Fibroblast of lung (primary cell): ENCODE data around the gene KIAA1958. TPM values are rescaled to one million over a fixed set of nuclear protein-coding genes. Genes with fewer than 3 reads are reported as not detected.

Experiments used
- DNase-seq, 2 donors: peaks; one replicate each; pipeline versions ENCODE4 v3.0.0 to v3.0.0-alpha.2; 2010; ENCODE audit warnings: low read depth in 2 of 2
- H2AFZ ChIP-seq: 2 replicates; pipeline ENCODE4 v1.5.1; 2012; ENCODE audit warnings: low read length, control low read depth, inconsistent platforms
- H3K27ac ChIP-seq: 2 replicates; pipeline ENCODE4 v1.5.1; 2011; ENCODE audit warnings: low read length, control low read depth; ENCODE audit not compliant: insufficient read depth
- H3K27me3 ChIP-seq: 2 replicates; pipeline ENCODE4 v1.5.1; 2011; ENCODE audit warnings: mild to moderate bottlenecking, low read length; ENCODE audit not compliant: control insufficient read depth, insufficient read depth
- H3K36me3 ChIP-seq: 2 replicates; pipeline ENCODE4 v1.5.1; 2011; ENCODE audit warnings: low read length; ENCODE audit not compliant: control insufficient read depth, insufficient read depth
- H3K4me1 ChIP-seq: 2 replicates; pipeline ENCODE4 v1.5.1; 2011; ENCODE audit warnings: low read length; ENCODE audit not compliant: control insufficient read depth, insufficient read depth; ENCODE audit errors: extremely low read depth
- H3K4me2 ChIP-seq: 2 replicates; pipeline ENCODE4 v1.5.1; 2011; ENCODE audit warnings: low read length, control low read depth; ENCODE audit not compliant: insufficient read depth; ENCODE audit errors: extremely low read depth
- H3K4me3 ChIP-seq, 4 experiments: fragments of 200-600 bp in 1 of 4; sonication (generic) in 1 of 4; replicated peaks in 1 of 4; 2 replicates each; pipeline ENCODE4 v1.5.1; 2011 to 2016; ENCODE audit warnings: low read length in 4 of 4, low read depth in 3 of 4, mild to moderate bottlenecking in 3 of 4, control low read depth in 2 of 4, inconsistent platforms in 1 of 4, mixed read lengths in 1 of 4; ENCODE audit not compliant: insufficient read depth in 1 of 4; ENCODE audit errors: control extremely low read depth in 1 of 4
- H3K79me2 ChIP-seq: 2 replicates; pipeline ENCODE4 v1.5.1; 2012; ENCODE audit warnings: mild to moderate bottlenecking, low read length, inconsistent platforms; ENCODE audit not compliant: control insufficient read depth, insufficient read depth
- H3K9ac ChIP-seq: 2 replicates; pipeline ENCODE4 v1.5.1; 2011; ENCODE audit warnings: mild to moderate bottlenecking, low read length, control low read depth; ENCODE audit not compliant: insufficient read depth
- H3K9me3 ChIP-seq: 2 replicates; pipeline ENCODE4 v1.5.1; 2012; ENCODE audit warnings: low read depth, low read length; ENCODE audit not compliant: control insufficient read depth, insufficient read depth
- H4K20me1 ChIP-seq: 2 replicates; pipeline ENCODE4 v1.5.1; 2011; ENCODE audit warnings: low read length; ENCODE audit not compliant: control insufficient read depth, insufficient read depth; ENCODE audit errors: extremely low read depth
- CTCF ChIP-seq, 2 donors: IDR thresholded peaks in 1 of 2; conservative IDR thresholded peaks in 1 of 2; 1 replicate in 1 of 2; 2 replicates in 1 of 2; pipeline ENCODE4 v1.5.1; 2011 to 2012; ENCODE audit warnings: low read length in 2 of 2, control low read depth in 1 of 2, inconsistent platforms in 1 of 2, low read depth in 1 of 2, mild to moderate bottlenecking in 1 of 2
- EZH2 ChIP-seq: IDR thresholded peaks from 2 replicates; pipeline ENCODE4 v1.5.1; 2012; ENCODE audit warnings: low read length, control low read depth, mild to moderate bottlenecking; ENCODE audit errors: missing control alignments
- polyA plus RNA-seq, 2 donors: library from polyadenylated mRNA; depleted of rRNA in 1 of 2; stranded (reverse) in 1 of 2; unstranded in 1 of 2; fragments of >200 nt; gene quantifications; 2 replicates each; pipeline ENCODE4 v1.2.1, GENCODE V29; 2011 to 2012; ENCODE audit warnings: missing spikeins in 1 of 2
- total RNA-seq: library from RNA; depleted of rRNA; stranded (reverse); fragments of >200 nt; gene quantifications from 2 replicates; pipeline ENCODE4 v1.2.1, GENCODE V29; 2014

Gene KIAA1958
- total and polyA plus RNA-seq, 2 donors (not counting 1 experiment from before 2014, with no cell fraction given), result 0.75 to 3.0 TPM

- TF ChIP-seq EZH2 (no peak), CTCF (conservative IDR thresholded peaks at IDR 0.05 in 1 of 2, IDR thresholded peaks at IDR 0.05 in 1 of 2; ENCODE audit: low read depth in 1 of 2, low read length in 2 of 2) (no peak)
- Histone ChIP-seq H2AFZ (no peak overlapping the region), H3K4me2 (no peak overlapping the region), H3K79me2 (no peaks in the 10 kb centered on the region), H3K9me3 (no peaks in the 10 kb centered on the region), H3K27ac (no peak overlapping the region), H4K20me1 (no peaks in the 10 kb centered on the region), H3K4me1 (no peaks in the 10 kb centered on the region), H3K27me3 (no peaks in the 10 kb centered on the region), H3K36me3 (no peaks in the 10 kb centered on the region), H3K9ac (no peak overlapping the region), H3K4me3 (no peak overlapping the region)
- peak in 1 of 2 donors; percentile 79 for DNase-seq
Measured at GRCh38 chr9:112531666-112532282, 45.1 kb downstream of the KIAA1958 start.

- no peak overlapping the region for H3K9ac ChIP-seq
- peak; percentile 52 to 89 for DNase-seq
- H2AFZ ChIP-seq, result no peak overlapping the region
- no peaks in the 10 kb centered on the region for H3K79me2 ChIP-seq
- no peak overlapping the region for H3K4me3 ChIP-seq
- no peaks in the 10 kb centered on the region for H3K9me3 ChIP-seq
- no peaks in the 10 kb centered on the region for H3K27me3 ChIP-seq
- no peak for TF ChIP-seq CTCF (conservative IDR thresholded peaks at IDR 0.05 in 1 of 2, IDR thresholded peaks at IDR 0.05 in 1 of 2; ENCODE audit: low read depth in 1 of 2, low read length in 2 of 2)
- no peak for TF ChIP-seq EZH2
- H3K36me3 ChIP-seq, result no peaks in the 10 kb centered on the region
- no peak overlapping the region for H3K4me2 ChIP-seq
- H3K4me1 ChIP-seq, result no peaks in the 10 kb centered on the region
- no peak overlapping the region for H3K27ac ChIP-seq
- no peaks in the 10 kb centered on the region for H4K20me1 ChIP-seq
Measured at GRCh38 chr9:112532427-112532826, 45.8 kb downstream of the KIAA1958 start.

GRCh38 chr9:112533660-112534059 is 47.0 kb downstream of the KIAA1958 start:
- no peak overlapping the region for H3K9ac ChIP-seq
- H2AFZ ChIP-seq, result no peak overlapping the region
- H3K36me3 ChIP-seq, result no peaks in the 10 kb centered on the region
- no peak for TF ChIP-seq EZH2
- no peak for TF ChIP-seq CTCF (conservative IDR thresholded peaks at IDR 0.05 in 1 of 2, IDR thresholded peaks at IDR 0.05 in 1 of 2; ENCODE audit: low read depth in 1 of 2, low read length in 2 of 2)
- H4K20me1 ChIP-seq, result no peaks in the 10 kb centered on the region
- H3K9me3 ChIP-seq, result no peaks in the 10 kb centered on the region
- H3K4me2 ChIP-seq, result no peak overlapping the region
- H3K4me3 ChIP-seq, result no peak overlapping the region
- H3K4me1 ChIP-seq, result no peaks in the 10 kb centered on the region
- H3K27me3 ChIP-seq, result no peaks in the 10 kb centered on the region
- H3K27ac ChIP-seq, result no peak overlapping the region
- DNase-seq, result no peak
- H3K79me2 ChIP-seq, result no peaks in the 10 kb centered on the region
